GM12878 (cell line): ENCODE results near the gene SWI5. TPM values are rescaled to one million over a fixed set of nuclear protein-coding genes. Genes with fewer than 3 reads are reported as not detected.

ENCODE experiments used
- EZH2 ChIP-seq: IDR thresholded peaks from 2 replicates; pipeline ENCODE4 v1.6.1; 2012; ENCODE audit warnings: low read depth, mild to moderate bottlenecking, control low read depth, inconsistent platforms, low read length, borderline replicate concordance; ENCODE audit not compliant: control insufficient read depth
- MAX ChIP-seq: IDR thresholded peaks from 2 replicates; pipeline ENCODE4 v1.6.1; 2012; ENCODE audit warnings: low read depth, low read length, improper control_type of control experiment
- PML ChIP-seq: IDR thresholded peaks from 2 replicates; pipeline ENCODE4 v1.6.1; 2012; ENCODE audit warnings: low read length, inconsistent platforms
- POLR2AphosphoS2 ChIP-seq: IDR thresholded peaks from 2 replicates; pipeline ENCODE4 v1.6.1; 2011; ENCODE audit warnings: low read depth, mild to moderate bottlenecking, low read length, improper control_type of control experiment, moderate library complexity
- POLR2AphosphoS5 ChIP-seq: IDR thresholded peaks from 2 replicates; pipeline ENCODE4 v1.6.1; 2011; ENCODE audit warnings: mild to moderate bottlenecking, low read length, inconsistent platforms
- SIX5 ChIP-seq: IDR thresholded peaks from 2 replicates; pipeline ENCODE4 v1.6.1; 2011; ENCODE audit warnings: mild to moderate bottlenecking, low read depth, low read length, moderate library complexity; ENCODE audit not compliant: severe bottlenecking
- TBL1XR1 ChIP-seq: IDR thresholded peaks from 2 replicates; pipeline ENCODE4 v1.6.1; 2012; ENCODE audit warnings: low read depth, low read length, improper control_type of control experiment
- ZBTB11 ChIP-seq: fragments of 450-650 bp; formaldehyde crosslinking; IDR thresholded peaks from 2 replicates; pipeline ENCODE4 v1.5.0; 2022; ENCODE audit warnings: mild to moderate bottlenecking, missing genetic modification characterization
- polyA plus RNA-seq, 11 experiments: library from polyadenylated mRNA; depleted of rRNA in 4 of 11; unstranded in 6 of 11; stranded (reverse) in 5 of 11; fragments of >200 nt; fragmentation: Nextera tagmentation in 4 of 11; fragmentation: Illumina TruSeq in 1 of 11; extraction: Ambion mirVana in 4 of 11; extraction: Trizol in 1 of 11; gene quantifications; 1 replicate in 1 of 11; 2 replicates in 10 of 11; pipeline versions ENCODE4 v1.2.1 to v1.2.3, GENCODE V29; 2011 to 2016; ENCODE audit warnings: inconsistent platforms in 2 of 11, missing spikeins in 2 of 11, low read depth in 1 of 11
- total RNA-seq, 4 experiments: library from RNA; depleted of rRNA in 3 of 4; stranded (reverse); fragments of >200 nt in 3 of 4; fragmentation: Illumina TruSeq in 1 of 4; extraction: Trizol in 1 of 4; gene quantifications; 2 replicates each; pipeline versions ENCODE4 v1.2.1 to v1.2.3, GENCODE V29; 2013 to 2021
- TF ChIP-seq, protein P1 (sequence below): fragments of 450-650 bp; conservative IDR thresholded peaks from 2 replicates; pipeline ENCODE4 v1.6.1; 2017; ENCODE audit warnings: mild to moderate bottlenecking, moderate library complexity

Gene SWI5
- total and polyA plus RNA-seq, 10 of the 15 experiments (the other 5 are each of a cell fraction or from before 2014, with no cell fraction given): 13.3 to 36.2 (median 18.1) TPM

DNA sequence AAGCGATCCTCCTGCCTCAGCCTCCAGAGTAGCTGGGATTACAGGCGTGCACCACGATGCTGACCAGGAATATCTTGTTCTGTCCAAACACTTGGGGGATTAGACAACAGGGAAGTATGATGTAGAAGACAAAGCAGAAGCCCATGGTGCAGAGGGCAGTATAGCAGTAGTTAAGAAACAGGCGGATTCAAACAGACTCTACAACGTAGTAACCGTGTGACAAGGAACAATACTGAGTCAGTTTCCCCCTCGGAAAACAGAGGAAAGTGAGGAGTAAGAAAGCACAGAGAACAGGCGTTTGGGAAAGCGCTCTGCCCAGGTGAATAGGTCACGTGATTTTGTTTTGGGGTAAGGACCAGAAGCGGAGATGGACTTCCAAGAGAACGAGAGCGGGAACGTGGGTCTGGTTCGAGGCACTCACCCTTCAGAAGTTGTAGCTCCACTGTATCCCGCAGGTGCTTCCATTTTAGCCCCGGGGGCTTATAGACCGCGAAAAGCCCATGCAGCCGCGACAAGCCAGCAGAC lies 45.9 kb downstream of the SWI5 start (continued):
- TF ChIP-seq POLR2AphosphoS2 (no peak), POLR2AphosphoS5 (peak; percentile 83), ZBTB11 (CRISPR knock-in tag) (no peak), SIX5 (no peak), MAX (no peak), PML (0 out of 2 replicates have a peak, but pooled peaks have one; percentile 74), TBL1XR1 (no peak), EZH2 (no peak)
- TF ChIP-seq, protein P1, sequence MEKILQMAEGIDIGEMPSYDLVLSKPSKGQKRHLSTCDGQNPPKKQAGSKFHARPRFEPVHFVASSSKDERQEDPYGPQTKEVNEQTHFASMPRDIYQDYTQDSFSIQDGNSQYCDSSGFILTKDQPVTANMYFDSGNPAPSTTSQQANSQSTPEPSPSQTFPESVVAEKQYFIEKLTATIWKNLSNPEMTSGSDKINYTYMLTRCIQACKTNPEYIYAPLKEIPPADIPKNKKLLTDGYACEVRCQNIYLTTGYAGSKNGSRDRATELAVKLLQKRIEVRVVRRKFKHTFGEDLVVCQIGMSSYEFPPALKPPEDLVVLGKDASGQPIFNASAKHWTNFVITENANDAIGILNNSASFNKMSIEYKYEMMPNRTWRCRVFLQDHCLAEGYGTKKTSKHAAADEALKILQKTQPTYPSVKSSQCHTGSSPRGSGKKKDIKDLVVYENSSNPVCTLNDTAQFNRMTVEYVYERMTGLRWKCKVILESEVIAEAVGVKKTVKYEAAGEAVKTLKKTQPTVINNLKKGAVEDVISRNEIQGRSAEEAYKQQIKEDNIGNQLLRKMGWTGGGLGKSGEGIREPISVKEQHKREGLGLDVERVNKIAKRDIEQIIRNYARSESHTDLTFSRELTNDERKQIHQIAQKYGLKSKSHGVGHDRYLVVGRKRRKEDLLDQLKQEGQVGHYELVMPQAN: 0 out of 2 replicates have a peak, but pooled peaks have one; percentile 77
